Measurements from ENCODE around the gene SERPINB10. TPM values are rescaled to one million over a fixed set of nuclear protein-coding genes. Genes with fewer than 3 reads are reported as not detected.

SERPINB10 gene, protein sequence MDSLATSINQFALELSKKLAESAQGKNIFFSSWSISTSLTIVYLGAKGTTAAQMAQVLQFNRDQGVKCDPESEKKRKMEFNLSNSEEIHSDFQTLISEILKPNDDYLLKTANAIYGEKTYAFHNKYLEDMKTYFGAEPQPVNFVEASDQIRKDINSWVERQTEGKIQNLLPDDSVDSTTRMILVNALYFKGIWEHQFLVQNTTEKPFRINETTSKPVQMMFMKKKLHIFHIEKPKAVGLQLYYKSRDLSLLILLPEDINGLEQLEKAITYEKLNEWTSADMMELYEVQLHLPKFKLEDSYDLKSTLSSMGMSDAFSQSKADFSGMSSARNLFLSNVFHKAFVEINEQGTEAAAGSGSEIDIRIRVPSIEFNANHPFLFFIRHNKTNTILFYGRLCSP
- under 1 TPM in 4 of 5 donors, not detected in 1; 0.15 to 0.31 (median 0.22) TPM for polyA plus RNA-seq (ENCODE audit: insufficient read depth in 1 of 5, insufficient read length in 5 of 5, low replicate concordance in 1 of 5)
- long read RNA-seq, donor 1 = 0 reads
- long read RNA-seq, donor 2 = 0 reads
- long read RNA-seq, donor 3 = 0 reads
- long read RNA-seq, donor 4 = 0 reads
- long read RNA-seq, donor 5 = 0 reads
- long read RNA-seq, donor 6 = 0 reads
- long read RNA-seq, donor 7 = 0 reads
- long read RNA-seq, donor 8 = 0 reads

- no peak for DNase-seq
Observed at GRCh38 chr18:63907664-63908063, at the start of gene SERPINB10. SERPINB10 (plus strand) TSS chr18:63907958; CDS start chr18:63915511, 7,553 bp downstream.

GRCh38 chr18:63858456-63858855 lies 49.3 kb upstream of the SERPINB10 start:
- DNase-seq = no peak

- no peak for DNase-seq
Observed at GRCh38 chr18:63859781-63860475, 47.8 kb upstream of the SERPINB10 start.

GRCh38 chr18:63860531-63860930 lies 47.2 kb upstream of the SERPINB10 start:
- no peak for DNase-seq

DNA sequence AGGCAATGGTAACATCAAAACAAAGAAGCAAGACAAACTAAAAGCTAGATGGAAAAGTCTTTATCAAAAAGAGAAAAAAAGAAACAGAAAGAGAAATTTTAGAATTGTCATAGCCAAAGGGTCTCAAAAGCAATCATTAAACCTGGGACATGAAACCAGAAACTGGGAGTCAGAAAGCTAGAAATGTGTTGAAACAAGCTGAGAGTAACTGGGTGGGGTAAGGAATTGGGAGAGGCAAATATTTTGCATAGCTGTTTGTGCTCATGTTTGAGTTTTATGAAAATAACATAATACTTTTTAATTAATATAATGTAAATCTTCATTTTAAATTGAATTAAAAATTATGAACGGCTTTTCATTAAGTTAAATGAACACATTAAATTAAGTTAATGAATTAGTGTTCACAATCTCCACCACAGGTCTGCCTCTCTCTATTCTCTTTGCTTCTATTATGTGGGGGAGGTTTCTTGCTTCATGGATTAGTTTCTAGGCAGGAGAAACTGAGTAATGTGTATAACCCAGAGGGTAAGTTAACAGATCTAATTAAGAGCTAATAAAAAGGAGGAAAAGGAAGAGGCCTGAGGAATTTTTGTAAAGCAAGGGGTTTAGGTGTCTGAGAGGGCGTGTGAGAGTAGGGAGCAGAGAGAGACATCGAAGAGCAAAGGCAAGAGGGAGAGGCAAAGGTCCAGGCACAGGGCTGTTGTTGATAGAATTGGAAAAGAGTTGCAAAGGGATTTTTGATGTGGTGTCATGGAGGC lies 40.2 kb upstream of the SERPINB10 start:
- no peak for DNase-seq

- no peak for DNase-seq
Observed at GRCh38 chr18:63868546-63868945, 39.2 kb upstream of the SERPINB10 start.

GRCh38 chr18:63869374-63869773 lies 38.4 kb upstream of the SERPINB10 start:
- DNase-seq = no peak

DNA sequence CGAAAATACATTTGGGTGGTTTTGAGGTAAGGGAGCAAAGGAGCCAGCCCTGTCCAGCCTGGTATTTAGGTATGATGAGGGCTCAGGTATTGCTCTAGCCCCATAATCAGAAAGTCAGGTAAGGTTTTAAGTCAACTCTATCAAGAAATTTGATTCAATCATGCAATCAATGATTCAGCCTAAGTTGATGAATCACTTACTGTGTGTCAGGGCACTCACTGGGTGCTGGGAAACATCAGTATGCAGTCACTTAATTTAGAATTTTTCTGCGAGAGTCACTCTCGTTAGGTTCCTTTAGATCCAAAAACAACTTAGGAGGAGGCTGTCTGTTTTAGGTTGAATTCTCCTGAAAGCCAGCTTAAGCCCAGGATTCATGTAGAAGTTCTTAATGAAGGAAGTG lies 37.9 kb upstream of the SERPINB10 start:
- no peak for DNase-seq

GRCh38 chr18:63871836-63872235 lies 35.9 kb upstream of the SERPINB10 start:
- DNase-seq = no peak

GRCh38 chr18:63872586-63872985 lies 35.2 kb upstream of the SERPINB10 start:
- DNase-seq = no peak

- DNase-seq = no peak
Observed at GRCh38 chr18:63878343-63878742, 29.4 kb upstream of the SERPINB10 start.

- no peak for DNase-seq
Observed at GRCh38 chr18:63878925-63879324, 28.8 kb upstream of the SERPINB10 start.

DNA sequence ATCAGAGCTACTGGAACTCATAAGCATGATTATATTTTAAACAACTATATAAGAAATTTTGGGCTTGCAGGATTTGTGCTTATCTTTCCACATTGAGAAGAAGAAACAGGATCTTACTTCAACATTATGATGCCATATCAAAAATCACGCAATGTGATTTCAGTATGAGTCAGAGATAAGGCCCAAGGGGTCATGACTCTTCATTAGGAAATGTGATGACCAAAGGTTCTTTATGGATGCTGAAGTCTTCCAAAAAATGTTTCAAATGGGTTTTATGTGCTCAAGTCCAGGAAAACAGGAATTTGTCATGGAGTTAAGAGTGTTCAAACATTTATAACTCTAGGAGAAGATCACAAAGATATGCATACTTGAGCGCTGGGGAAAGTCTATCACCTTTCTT lies 28.0 kb upstream of the SERPINB10 start:
- no peak for DNase-seq

DNA sequence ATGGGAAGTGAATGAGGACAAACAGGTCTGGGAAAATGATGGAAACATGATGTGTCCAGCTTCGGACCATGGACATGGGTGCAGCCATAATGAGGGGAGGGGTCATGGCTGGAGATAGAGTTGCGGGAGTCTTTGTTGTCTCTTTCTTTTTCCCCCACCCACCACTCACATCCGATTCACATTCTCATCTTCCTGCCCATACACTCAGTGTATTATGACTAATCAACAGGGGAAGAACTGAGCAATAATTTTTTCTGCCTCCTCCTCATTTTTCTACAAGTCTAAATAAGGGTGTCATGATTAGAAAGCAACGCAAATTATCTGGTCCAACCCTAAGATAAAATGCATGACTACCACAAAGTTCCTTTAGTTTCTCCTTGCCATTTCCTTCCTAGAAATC lies 25.9 kb upstream of the SERPINB10 start:
- DNase-seq = no peak

GRCh38 chr18:63882333-63883141 lies 25.2 kb upstream of the SERPINB10 start:
- no peak for DNase-seq

DNA sequence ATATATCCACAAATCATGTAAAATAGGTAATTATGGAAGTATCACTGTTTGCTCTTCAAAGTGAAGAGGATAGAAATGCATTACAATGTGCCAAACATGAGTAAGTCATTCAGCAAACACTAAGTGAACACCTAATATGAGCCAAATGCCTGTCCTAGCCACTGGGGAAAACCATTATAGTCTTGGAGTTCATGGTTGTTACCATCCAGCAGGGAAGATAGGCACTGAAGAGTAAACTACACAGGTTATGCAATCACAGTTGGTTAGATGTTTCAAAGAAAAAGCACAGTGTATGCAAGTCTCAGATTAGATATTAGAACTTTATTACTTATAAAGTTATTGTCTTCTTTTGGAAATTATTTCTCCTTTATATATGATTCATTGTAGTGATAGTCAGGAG lies 24.1 kb upstream of the SERPINB10 start:
- no peak for DNase-seq

DNA sequence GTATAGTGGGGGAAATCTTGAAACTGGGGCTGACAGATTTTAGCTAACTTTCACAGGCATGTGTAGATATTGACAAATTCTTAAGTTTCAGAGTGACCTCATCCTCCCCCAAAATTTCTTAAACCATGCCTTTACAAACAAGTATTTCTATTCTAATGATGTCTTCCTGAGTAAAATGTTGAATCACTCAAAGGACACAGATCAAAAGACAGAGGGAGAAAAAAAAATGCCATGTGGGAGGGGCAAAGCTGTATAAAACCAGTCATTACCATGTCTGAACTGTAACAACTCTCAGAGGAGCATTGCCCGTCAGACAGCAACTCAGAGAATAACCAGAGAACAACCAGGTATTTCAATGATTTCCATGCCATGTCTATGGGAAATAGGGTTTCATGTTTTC lies 20.3 kb upstream of the SERPINB10 start, which contains the start of gene SERPINB2:
TSS of gene SERPINB2 (plus strand) at position 282 of the 400 bp plus-strand sequence. CDS start 3,740 bp downstream, outside the sequence.
- no peak for DNase-seq

- DNase-seq = no peak
Observed at GRCh38 chr18:63888470-63889190, 19.1 kb upstream of the SERPINB10 start.

GRCh38 chr18:63889626-63890025 lies 18.1 kb upstream of the SERPINB10 start:
- DNase-seq = no peak
